ENCODE results near the gene NCAPG2.

The NCAPG2 gene

GRCh38 chr7:158587162-158588084, 117.2 kb downstream of the NCAPG2 start, which contains the start of gene PTPRN2:
Gene PTPRN2, minus strand, starts transcription at chr7:158587823.
- DNase-seq (ENCODE audit: extremely low read depth, low read depth): peak; percentile 8
- TF ChIP-seq CTCF (IDR thresholded peaks at IDR 0.05; ENCODE audit: low read depth, low read length): no peak

- TF ChIP-seq CTCF (IDR thresholded peaks at IDR 0.05; ENCODE audit: low read depth, low read length): no peak
Measured at GRCh38 chr7:158586499-158587161, 118.0 kb downstream of the NCAPG2 start.

GRCh38 chr7:158585721-158586498, 118.7 kb downstream of the NCAPG2 start:
- DNase-seq (ENCODE audit: extremely low read depth, low read depth): no peak
- TF ChIP-seq CTCF (IDR thresholded peaks at IDR 0.05; ENCODE audit: low read depth, low read length): no peak

More at GRCh38 chr7:158586499-158587161, 118.0 kb downstream of the NCAPG2 start:
- DNase-seq (ENCODE audit: extremely low read depth, low read depth): no peak

- DNase-seq (ENCODE audit: extremely low read depth, low read depth): no peak
- TF ChIP-seq CTCF (IDR thresholded peaks at IDR 0.05; ENCODE audit: low read depth, low read length): no peak
Measured at GRCh38 chr7:158584407-158584806, 120.2 kb downstream of the NCAPG2 start.

GRCh38 chr7:158583810-158584209, 120.8 kb downstream of the NCAPG2 start:
- no peak for DNase-seq (ENCODE audit: extremely low read depth, low read depth)
- no peak for TF ChIP-seq CTCF (IDR thresholded peaks at IDR 0.05; ENCODE audit: low read depth, low read length)

- no peak for TF ChIP-seq CTCF (IDR thresholded peaks at IDR 0.05; ENCODE audit: low read depth, low read length)
- no peak for DNase-seq (ENCODE audit: extremely low read depth, low read depth)
Measured at GRCh38 chr7:158583143-158583542, 121.5 kb downstream of the NCAPG2 start.
